ENCODE measurements around the gene PHF20.

PHF20 gene

GRCh38 chr20:35967979-35968640 is 196.3 kb downstream of the PHF20 start, which contains the start of gene CNBD2:
CNBD2 (plus strand) TSS chr20:35968590; CDS start chr20:35968763, 173 bp downstream.
- in situ Hi-C loops (cut with HindIII; ENCODE audit: low pct_ligation_motif_present, low sequenced_read_pairs), result no loop called here
- Histone ChIP-seq H3K27me3 (replicated peaks) (no peaks in the 10 kb centered on the region), H3K36me3 (replicated peaks) (no peaks in the 10 kb centered on the region), H3K27ac (no peak within 1 kb of the TSS), H3K4me3 (ENCODE audit: low read depth, low read length) (no peak within 1 kb of the TSS)
- no peak for TF ChIP-seq CTCF (IDR thresholded peaks at IDR 0.05; ENCODE audit: low read depth, low read length, missing control alignments)
- DNase-seq, result no peak

DNA sequence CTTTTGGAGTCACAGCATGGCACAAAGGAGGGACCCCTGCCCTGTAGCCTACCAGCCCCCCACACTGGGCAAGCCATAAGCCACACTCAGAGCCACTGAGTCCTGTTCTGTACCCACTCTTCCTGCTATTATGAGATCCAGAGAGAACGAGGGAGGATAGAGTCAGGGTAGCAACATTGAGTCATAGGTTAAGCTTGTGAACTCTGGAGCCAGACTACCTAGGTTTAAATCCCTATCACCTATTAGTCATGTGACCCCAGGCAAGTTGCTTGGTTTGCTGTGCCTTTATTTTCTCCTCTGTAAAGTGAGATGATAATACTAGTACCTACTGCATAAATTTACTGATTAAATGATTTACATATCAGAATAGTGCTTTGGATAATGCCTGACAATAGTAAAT is 197.1 kb downstream of the PHF20 start:
- TF ChIP-seq CTCF (IDR thresholded peaks at IDR 0.05; ENCODE audit: low read depth, low read length, missing control alignments), result no peak
- H3K27ac ChIP-seq, result no peak overlapping the region
- in situ Hi-C loops (cut with HindIII; ENCODE audit: low pct_ligation_motif_present, low sequenced_read_pairs), result no loop called here

GRCh38 chr20:35971981-35972380 is 200.2 kb downstream of the PHF20 start:
- Histone ChIP-seq H3K27ac (no peak overlapping the region), H3K4me3 (ENCODE audit: low read depth, low read length) (no peak overlapping the region), H3K27me3 (replicated peaks) (no peaks in the 10 kb centered on the region), H3K36me3 (replicated peaks) (no peaks in the 10 kb centered on the region)
- no peak for DNase-seq
- in situ Hi-C loops (cut with HindIII; ENCODE audit: low pct_ligation_motif_present, low sequenced_read_pairs), result no loop called here
- no peak for TF ChIP-seq CTCF (IDR thresholded peaks at IDR 0.05; ENCODE audit: low read depth, low read length, missing control alignments)

More for the DNA sequence above, 197.1 kb downstream of the PHF20 start:
- DNase-seq, result no peak
- Histone ChIP-seq H3K27me3 (replicated peaks) (no peaks in the 10 kb centered on the region), H3K4me3 (ENCODE audit: low read depth, low read length) (no peak overlapping the region), H3K36me3 (replicated peaks) (no peaks in the 10 kb centered on the region)

- Histone ChIP-seq H3K36me3 (replicated peaks) (no peaks in the 10 kb centered on the region), H3K27me3 (replicated peaks) (no peaks in the 10 kb centered on the region), H3K4me3 (ENCODE audit: low read depth, low read length) (no peak overlapping the region), H3K27ac (no peak overlapping the region)
- DNase-seq, result no peak
- TF ChIP-seq CTCF (IDR thresholded peaks at IDR 0.05; ENCODE audit: low read depth, low read length, missing control alignments), result no peak
- in situ Hi-C loops (cut with HindIII; ENCODE audit: low pct_ligation_motif_present, low sequenced_read_pairs), result no loop called here
Observed at GRCh38 chr20:35972462-35972861, 200.6 kb downstream of the PHF20 start.

DNA sequence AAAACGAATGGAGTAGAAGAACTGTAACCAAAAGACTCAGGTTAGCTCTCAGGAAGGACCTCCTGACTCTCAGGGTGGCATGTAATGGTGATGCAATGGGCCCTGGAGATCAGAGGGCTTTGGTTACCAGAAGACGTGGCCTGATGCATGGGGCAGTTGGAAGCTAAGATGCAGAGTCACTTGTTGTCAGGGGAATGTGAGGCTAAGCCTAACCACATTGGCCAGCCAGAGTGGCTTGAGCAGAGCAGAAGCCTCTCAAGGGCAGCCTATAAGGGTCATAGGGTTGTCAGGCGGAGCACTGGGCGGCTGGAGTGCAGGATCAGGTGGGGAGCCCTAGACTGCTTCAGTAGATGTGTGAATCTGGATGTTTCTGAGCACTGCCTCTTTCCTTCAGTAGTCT is 202.4 kb downstream of the PHF20 start:
- DNase-seq, result no peak
- no peaks in the 10 kb centered on the region for H3K27me3 ChIP-seq (replicated peaks)
- in situ Hi-C loops (cut with HindIII; ENCODE audit: low pct_ligation_motif_present, low sequenced_read_pairs), result no loop called here
- no peak overlapping the region for H3K4me3 ChIP-seq (ENCODE audit: low read depth, low read length)
- no peaks in the 10 kb centered on the region for H3K36me3 ChIP-seq (replicated peaks)
- H3K27ac ChIP-seq, result no peak overlapping the region
- TF ChIP-seq CTCF (IDR thresholded peaks at IDR 0.05; ENCODE audit: low read depth, low read length, missing control alignments), result no peak

All from brain microvascular endothelial cell (primary cell).